ENCODE results near the gene PLA2G10.
"Not testable (repeated sequence)": the region's sequence is repeated elsewhere in the genome, so short reads cannot be mapped to it uniquely, and the experiment has no call there.

GRCh38 chr16:14702672-14703071 lies 8.6 kb upstream of the PLA2G10 start:
- TF ChIP-seq CTCF (IDR thresholded peaks at IDR 0.05; ENCODE audit: low read depth, low read length); EZH2phosphoT487 (IDR thresholded peaks at IDR 0.05; ENCODE audit: low read depth): not testable (repeated sequence)

All from OCI-LY3 (cell line).